Neuronal stem cell (in vitro differentiated cells): ENCODE measurements around the gene MAST4.

Experiments
- DNase-seq: peaks from one replicate; pipeline ENCODE4 v3.0.0-alpha.2; 2013; ENCODE audit warnings: low spot score
- H2AFZ ChIP-seq: one replicate; pipeline ENCODE4 v1.6.1; 2013; ENCODE audit warnings: mild to moderate bottlenecking, low read length, inconsistent platforms
- H2AK5ac ChIP-seq: 2 replicates; pipeline ENCODE4 v1.6.1; 2013; ENCODE audit warnings: low read depth, mild to moderate bottlenecking, inconsistent platforms, low read length, moderate library complexity, mixed read lengths
- H2BK120ac ChIP-seq: 2 replicates; pipeline ENCODE4 v1.6.1; 2013; ENCODE audit warnings: low read depth, mild to moderate bottlenecking, inconsistent platforms, low read length, moderate library complexity, mixed read lengths
- H2BK12ac ChIP-seq: one replicate; pipeline ENCODE4 v1.6.1; 2013; ENCODE audit warnings: low read length, inconsistent platforms
- H2BK15ac ChIP-seq: 2 replicates; pipeline ENCODE4 v1.6.1; 2013; ENCODE audit warnings: mild to moderate bottlenecking, low read length, inconsistent platforms, mixed read lengths
- H2BK5ac ChIP-seq: one replicate; pipeline ENCODE4 v1.6.1; 2013; ENCODE audit warnings: inconsistent platforms, mild to moderate bottlenecking, low read length, moderate library complexity
- H3K14ac ChIP-seq: one replicate; pipeline ENCODE4 v1.6.1; 2013; ENCODE audit warnings: low read length, inconsistent platforms
- H3K18ac ChIP-seq: 2 replicates; pipeline ENCODE4 v1.6.1; 2013; ENCODE audit warnings: low read length, inconsistent platforms
- H3K23ac ChIP-seq: 2 replicates; pipeline ENCODE4 v1.6.1; 2013; ENCODE audit warnings: low read depth, mild to moderate bottlenecking, mixed read lengths, low read length, inconsistent platforms; ENCODE audit not compliant: poor library complexity
- H3K27ac ChIP-seq: replicated peaks from 3 replicates; pipeline ENCODE4 v1.5.1; 2013; ENCODE audit warnings: low read length, inconsistent platforms
- H3K27me3 ChIP-seq, 3 experiments: 2 replicates each; pipeline ENCODE4 v1.6.1; 2013; ENCODE audit warnings: low read length in 3 of 3, mild to moderate bottlenecking in 2 of 3, inconsistent platforms in 1 of 3, low read depth in 1 of 3, mixed read lengths in 1 of 3, moderate library complexity in 1 of 3; ENCODE audit not compliant: control insufficient read depth in 3 of 3, insufficient read depth in 3 of 3
- H3K36me3 ChIP-seq, 2 donors: replicated peaks in 1 of 2; 2 replicates each; pipeline ENCODE4 v1.6.1; 2013; ENCODE audit warnings: low read length in 2 of 2; ENCODE audit not compliant: control insufficient read depth in 2 of 2, insufficient read depth in 2 of 2
- H3K4ac ChIP-seq: 2 replicates; pipeline ENCODE4 v1.6.1; 2013; ENCODE audit warnings: inconsistent platforms, mild to moderate bottlenecking, low read length, moderate library complexity
- H3K4me1 ChIP-seq, 2 donors: 1 replicate in 1 of 2; 2 replicates in 1 of 2; pipeline ENCODE4 v1.6.1; 2013; ENCODE audit warnings: low read length in 2 of 2, low read depth in 1 of 2; ENCODE audit not compliant: control insufficient read depth in 2 of 2, insufficient read depth in 1 of 2
- H3K4me2 ChIP-seq: one replicate; pipeline ENCODE4 v1.6.1; 2013; ENCODE audit warnings: mild to moderate bottlenecking, low read length, inconsistent platforms; ENCODE audit not compliant: insufficient read depth, poor library complexity, severe bottlenecking
- H3K4me3 ChIP-seq, 2 donors: 2 replicates each; pipeline ENCODE4 v1.5.1; 2013; ENCODE audit warnings: low read length in 2 of 2, mild to moderate bottlenecking in 2 of 2, inconsistent platforms in 1 of 2, moderate library complexity in 1 of 2
- H3K79me1 ChIP-seq: one replicate; pipeline ENCODE4 v1.6.1; 2013; ENCODE audit warnings: low read depth, mild to moderate bottlenecking, inconsistent platforms, low read length, moderate library complexity
- H3K9ac ChIP-seq: one replicate; pipeline ENCODE4 v1.6.1; 2013; ENCODE audit warnings: mild to moderate bottlenecking, low read depth, low read length, inconsistent platforms; ENCODE audit not compliant: poor library complexity
- H3K9me3 ChIP-seq, 2 donors: replicated peaks in 1 of 2; 2 replicates each; pipeline versions ENCODE3 to v1.6.1; 2013; ENCODE audit warnings: low read length in 2 of 2, mild to moderate bottlenecking in 2 of 2, inconsistent platforms in 1 of 2, low read depth in 1 of 2, mixed read lengths in 1 of 2, moderate library complexity in 1 of 2; ENCODE audit not compliant: control insufficient read depth in 2 of 2, insufficient read depth in 1 of 2
- H4K8ac ChIP-seq: one replicate; pipeline ENCODE4 v1.6.1; 2013; ENCODE audit warnings: low read depth, mild to moderate bottlenecking, inconsistent platforms, low read length, moderate library complexity
- H4K91ac ChIP-seq: one replicate; pipeline ENCODE4 v1.6.1; 2013; ENCODE audit warnings: low read length, low read depth, mild to moderate bottlenecking, inconsistent platforms; ENCODE audit not compliant: poor library complexity
- WGBS, 2 donors: extraction: QIAGEN DNeasy Blood & Tissue Kit; methylation state at CpG; one replicate each; pipeline ENCODE4 v1.1.7; 2013; ENCODE audit warnings: missing lambda C conversion rate in 2 of 2, mixed read lengths in 1 of 2; ENCODE audit not compliant: insufficient read length in 2 of 2, insufficient replicate concordance in 1 of 2; ENCODE audit errors: extremely low coverage in 2 of 2; 5-methylcytosine and 5-hydroxymethylcytosine counted together

MAST4 gene

DNA sequence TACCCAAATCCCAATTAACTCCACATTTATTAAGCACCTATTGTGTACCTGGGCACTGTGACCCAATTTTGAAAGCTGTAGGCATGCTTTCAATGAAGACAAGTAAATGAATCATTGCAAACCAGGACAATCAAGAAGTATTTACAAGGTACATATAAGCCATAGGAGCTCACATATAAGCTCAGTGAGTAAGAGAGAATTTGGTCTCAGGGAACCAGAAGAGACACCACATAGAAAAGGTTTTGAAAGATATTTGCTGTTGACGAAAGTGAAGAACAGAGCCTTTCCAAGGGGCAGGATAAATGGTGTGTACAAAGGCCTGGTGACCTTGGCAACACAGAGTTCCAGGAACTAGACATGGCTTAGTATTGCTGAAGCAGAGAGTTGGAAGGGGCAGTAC is 412.8 kb downstream of the MAST4 start:
- DNase-seq, result no peak
- no peak overlapping the region for H2AFZ ChIP-seq
- H2BK120ac ChIP-seq, result no peak overlapping the region
- no peak overlapping the region for H3K14ac ChIP-seq
- H3K4me1 ChIP-seq, result peaks cover 10 to 16% of the 10 kb centered on the region in 2 donors
- no peaks in the 10 kb centered on the region for H3K36me3 ChIP-seq
- no CpG with 5 or more reads among the region's 1 CpG for WGBS, 2 donors
- H3K9me3 ChIP-seq, result no peaks in the 10 kb centered on the region
- H2BK12ac ChIP-seq, result no peak overlapping the region
- H2AK5ac ChIP-seq, result no peak overlapping the region
- peaks cover 0 to 4% (median 0%) of the 10 kb centered on the region in 3 experiments for H3K27me3 ChIP-seq
- no peak overlapping the region for H3K27ac ChIP-seq
- no peak overlapping the region for H3K4me3 ChIP-seq
- no peak overlapping the region for H4K8ac ChIP-seq
- H3K23ac ChIP-seq, result no peak overlapping the region
- H2BK15ac ChIP-seq, result no peak overlapping the region
- no peak overlapping the region for H3K18ac ChIP-seq
- H3K4ac ChIP-seq, result no peak overlapping the region
- no peak overlapping the region for H3K9ac ChIP-seq
- H4K91ac ChIP-seq, result no peak overlapping the region
- no peaks in the 10 kb centered on the region for H3K79me1 ChIP-seq
- no peak overlapping the region for H3K4me2 ChIP-seq
- H2BK5ac ChIP-seq, result no peak overlapping the region

GRCh38 chr5:67010684-67011409 is 414.7 kb downstream of the MAST4 start:
- H2BK5ac ChIP-seq, result no peak overlapping the region
- no peak overlapping the region for H3K14ac ChIP-seq
- no peaks in the 10 kb centered on the region for H3K36me3 ChIP-seq
- H2BK12ac ChIP-seq, result no peak overlapping the region
- H3K27ac ChIP-seq, result no peak overlapping the region
- H4K91ac ChIP-seq, result no peak overlapping the region
- H2AFZ ChIP-seq, result peak overlapping the region; percentile 50
- no peak overlapping the region for H4K8ac ChIP-seq
- H3K9me3 ChIP-seq, result no peaks in the 10 kb centered on the region
- H3K79me1 ChIP-seq, result no peaks in the 10 kb centered on the region
- H2BK120ac ChIP-seq, result no peak overlapping the region
- no peak overlapping the region for H3K4me2 ChIP-seq
- H3K23ac ChIP-seq, result no peak overlapping the region
- H3K27me3 ChIP-seq, result no peaks in the 10 kb centered on the region
- H3K4ac ChIP-seq, result no peak overlapping the region
- no peak overlapping the region for H3K9ac ChIP-seq
- H3K4me1 ChIP-seq, result peaks cover 9 to 16% of the 10 kb centered on the region in 2 donors
- DNase-seq, result no peak
- no peak overlapping the region for H3K4me3 ChIP-seq
- no peak overlapping the region for H2AK5ac ChIP-seq
- H3K18ac ChIP-seq, result peak overlapping the region; percentile 32
- no peak overlapping the region for H2BK15ac ChIP-seq
- WGBS, 2 donors, result no CpG with 5 or more reads among the region's 8 CpGs

DNA sequence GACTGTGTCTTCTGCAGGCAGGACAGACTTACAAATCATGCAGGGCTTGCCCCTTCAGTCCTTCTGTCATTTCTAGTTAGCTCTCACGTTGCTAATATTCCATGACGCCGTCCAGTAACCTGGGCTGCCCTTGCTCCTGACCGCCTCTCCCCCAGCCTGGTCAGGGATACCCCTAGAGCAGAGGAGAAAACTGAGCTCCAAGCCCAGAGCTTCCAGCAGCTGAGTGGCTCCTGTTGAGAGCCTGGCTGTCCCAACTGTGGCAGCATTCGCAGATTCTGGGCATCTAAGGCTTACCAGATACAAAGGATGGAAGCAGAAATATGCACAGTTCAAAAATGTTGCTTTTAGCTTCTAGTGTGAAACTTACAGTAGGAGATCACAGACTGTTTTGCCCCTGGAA is 415.2 kb downstream of the MAST4 start:
- Histone ChIP-seq H3K4ac (no peak overlapping the region), H3K27ac (no peak overlapping the region), H4K91ac (no peak overlapping the region), H3K4me3 (no peak overlapping the region), H3K36me3 (no peaks in the 10 kb centered on the region), H2BK120ac (no peak overlapping the region), H3K14ac (no peak overlapping the region), H3K9me3 (no peaks in the 10 kb centered on the region), H3K79me1 (no peaks in the 10 kb centered on the region), H3K4me2 (no peak overlapping the region), H2BK15ac (no peak overlapping the region), H3K27me3 (no peaks in the 10 kb centered on the region), H2AFZ (peak overlapping the region; percentile 50), H2BK5ac (no peak overlapping the region), H3K23ac (no peak overlapping the region), H3K18ac (peak overlapping the region; percentile 32), H3K9ac (no peak overlapping the region), H3K4me1 (peaks cover 9 to 12% of the 10 kb centered on the region in 2 donors), H2AK5ac (no peak overlapping the region), H4K8ac (no peak overlapping the region), H2BK12ac (no peak overlapping the region)
- no peak for DNase-seq
- no CpG with 5 or more reads among the region's 5 CpGs for WGBS, 2 donors

GRCh38 chr5:67012171-67012570 is 416.0 kb downstream of the MAST4 start:
- no peak overlapping the region for H2AK5ac ChIP-seq
- no peak overlapping the region for H2BK15ac ChIP-seq
- H3K14ac ChIP-seq, result no peak overlapping the region
- H2BK12ac ChIP-seq, result no peak overlapping the region
- H2BK120ac ChIP-seq, result no peak overlapping the region
- no peaks in the 10 kb centered on the region for H3K27me3 ChIP-seq
- WGBS, 2 donors, result no CpG with 5 or more reads among the region's 2 CpGs
- no peak overlapping the region for H3K4ac ChIP-seq
- no peak overlapping the region for H4K91ac ChIP-seq
- no peak overlapping the region for H3K23ac ChIP-seq
- no peak overlapping the region for H3K4me3 ChIP-seq
- H3K27ac ChIP-seq, result no peak overlapping the region
- no peak overlapping the region for H2BK5ac ChIP-seq
- H3K9ac ChIP-seq, result no peak overlapping the region
- peaks cover 9 to 10% of the 10 kb centered on the region in 2 donors for H3K4me1 ChIP-seq
- H3K18ac ChIP-seq, result no peak overlapping the region
- H3K4me2 ChIP-seq, result no peak overlapping the region
- H3K79me1 ChIP-seq, result no peaks in the 10 kb centered on the region
- no peak overlapping the region for H2AFZ ChIP-seq
- DNase-seq, result no peak
- no peak overlapping the region for H4K8ac ChIP-seq
- no peaks in the 10 kb centered on the region for H3K36me3 ChIP-seq
- H3K9me3 ChIP-seq, result no peaks in the 10 kb centered on the region
